H1 (cell line): ENCODE measurements around the gene MACC1. TPM values are rescaled to one million over a fixed set of nuclear protein-coding genes. Genes with fewer than 3 reads are reported as not detected.
"Not testable (repeated sequence)": the region's sequence is repeated elsewhere in the genome, so short reads cannot be mapped to it uniquely, and the experiment has no call there.

Experiments used
- CTCF ChIA-PET: fragments of 300-600 bp; sonication (Branson Sonifier 250); formaldehyde crosslinking; loops from one replicate; lab custom pipeline; 2021; ENCODE audit not compliant: partially characterized antibody; lab: Charles Lee
- POLR2A ChIA-PET: fragments of 300-600 bp; sonication (Branson Sonifier 250); formaldehyde crosslinking; loops from one replicate; lab custom pipeline; 2021; ENCODE audit warnings: inconsistent platforms; ENCODE audit not compliant: partially characterized antibody; lab: Charles Lee
- DNase-seq, 2 experiments: peaks; one replicate each; pipeline versions ENCODE4 v3.0.0 to v3.0.0-alpha.2; 2010 to 2022; ENCODE audit warnings: low spot score in 2 of 2, low read depth in 1 of 2, mixed read lengths in 1 of 2
- FAIRE-seq: peaks from 2 replicates; lab custom pipeline; 2011; peaks lifted over from hg19 to GRCh38; lab: Jason Lieb, UNC
- H2AFZ ChIP-seq: 2 replicates; pipeline ENCODE4 v1.8.1; 2012; ENCODE audit warnings: low read length, inconsistent platforms
- H2AK5ac ChIP-seq: 2 replicates; pipeline ENCODE4 v1.6.1; 2013; ENCODE audit warnings: low read depth, low read length
- H2BK120ac ChIP-seq: replicated peaks from 2 replicates; pipeline ENCODE3; 2013; ENCODE audit warnings: low read depth, low read length, inconsistent platforms
- H2BK12ac ChIP-seq: 2 replicates; pipeline ENCODE4 v1.6.1; 2013; ENCODE audit warnings: low read depth, low read length
- H2BK15ac ChIP-seq: 2 replicates; pipeline ENCODE4 v1.6.1; 2013; ENCODE audit warnings: low read length
- H2BK20ac ChIP-seq: 2 replicates; pipeline ENCODE4 v1.6.1; 2013; ENCODE audit warnings: low read length
- H2BK5ac ChIP-seq: 2 replicates; pipeline ENCODE4 v1.6.1; 2013; ENCODE audit warnings: low read depth, low read length
- H3K14ac ChIP-seq: 2 replicates; pipeline ENCODE4 v1.6.1; 2013; ENCODE audit warnings: inconsistent platforms; ENCODE audit not compliant: insufficient read length
- H3K18ac ChIP-seq: 2 replicates; pipeline ENCODE4 v1.6.1; 2013; ENCODE audit warnings: low read length; ENCODE audit errors: extremely low read depth
- H3K23ac ChIP-seq: 2 replicates; pipeline ENCODE4 v1.6.1; 2013; ENCODE audit warnings: inconsistent platforms; ENCODE audit not compliant: insufficient read length
- H3K23me2 ChIP-seq: 2 replicates; pipeline ENCODE4 v1.6.1; 2013; ENCODE audit warnings: low read depth, low read length
- H3K27ac ChIP-seq: 2 replicates; pipeline ENCODE4 v1.6.1; 2011; ENCODE audit warnings: low read depth, low read length, inconsistent platforms
- H3K27me3 ChIP-seq, 4 experiments: replicated peaks in 1 of 4; 1 replicate in 1 of 4; 2 replicates in 3 of 4; pipeline versions ENCODE4 v1.6.1 to v1.8.1; 2011 to 2013; ENCODE audit warnings: low read length in 3 of 4, mild to moderate bottlenecking in 3 of 4, inconsistent platforms in 2 of 4, mixed read lengths in 2 of 4, moderate library complexity in 1 of 4; ENCODE audit not compliant: control insufficient read depth in 3 of 4, insufficient read depth in 3 of 4; ENCODE audit errors: extremely low read depth in 1 of 4
- H3K36me3 ChIP-seq, 4 experiments: 2 replicates each; pipeline versions ENCODE4 v1.6.1 to v1.8.1; 2011 to 2013; ENCODE audit warnings: mild to moderate bottlenecking in 4 of 4, low read length in 3 of 4, moderate library complexity in 2 of 4, control low read depth in 1 of 4, inconsistent platforms in 1 of 4; ENCODE audit not compliant: insufficient read depth in 4 of 4, control insufficient read depth in 2 of 4
- H3K4ac ChIP-seq: replicated peaks from 2 replicates; pipeline ENCODE3; 2013; ENCODE audit warnings: low read length, low read depth, mixed read lengths, inconsistent platforms; ENCODE audit not compliant: insufficient read length
- H3K4me1 ChIP-seq, 4 experiments: replicated peaks in 1 of 4; 1 replicate in 1 of 4; 2 replicates in 3 of 4; pipeline versions ENCODE4 v1.6.1 to v1.8.1; 2011 to 2013; ENCODE audit warnings: low read length in 3 of 4, inconsistent platforms in 2 of 4, mixed read lengths in 1 of 4; ENCODE audit not compliant: insufficient read depth in 4 of 4, control insufficient read depth in 3 of 4
- H3K4me2 ChIP-seq, 2 experiments: 2 replicates each; pipeline versions ENCODE4 v1.6.1 to v1.8.1; 2011 to 2013; ENCODE audit warnings: low read depth in 2 of 2, low read length in 2 of 2, control low read depth in 1 of 2, inconsistent platforms in 1 of 2, mild to moderate bottlenecking in 1 of 2; ENCODE audit not compliant: insufficient read depth in 1 of 2
- H3K4me3 ChIP-seq, 4 experiments: fragments of 200-600, 300-600 bp in 1 of 4; sonication (generic), shearing (Covaris generic), sonication (Bioruptor Twin) in 1 of 4; 2 replicates each; pipeline versions ENCODE4 v1.5.1 to v1.8.1; 2011 to 2016; ENCODE audit warnings: low read length in 4 of 4, low read depth in 3 of 4, control low read depth in 2 of 4, inconsistent platforms in 2 of 4, mild to moderate bottlenecking in 2 of 4, mixed read lengths in 1 of 4, moderate library complexity in 1 of 4; ENCODE audit not compliant: insufficient read depth in 2 of 4; ENCODE audit errors: extremely low read depth in 1 of 4
- H3K56ac ChIP-seq: replicated peaks from 2 replicates; pipeline ENCODE3; 2013; ENCODE audit warnings: low read depth, mild to moderate bottlenecking, mixed read lengths, low read length, inconsistent platforms; ENCODE audit not compliant: insufficient read length
- H3K79me1 ChIP-seq: 2 replicates; pipeline ENCODE4 v1.6.1; 2013; ENCODE audit warnings: low read depth, low read length, control low read depth
- H3K79me2 ChIP-seq, 2 experiments: 2 replicates each; pipeline versions ENCODE4 v1.6.1 to v1.8.1; 2012 to 2013; ENCODE audit warnings: low read length in 2 of 2, mild to moderate bottlenecking in 2 of 2, inconsistent platforms in 1 of 2; ENCODE audit not compliant: insufficient read depth in 2 of 2, control insufficient read depth in 1 of 2
- H3K9ac ChIP-seq, 4 experiments: replicated peaks in 1 of 4; 1 replicate in 1 of 4; 2 replicates in 3 of 4; pipeline versions ENCODE4 v1.6.1 to v1.8.1; 2011 to 2013; ENCODE audit warnings: low read depth in 3 of 4, low read length in 3 of 4, control low read depth in 2 of 4, mild to moderate bottlenecking in 2 of 4, moderate library complexity in 2 of 4, inconsistent platforms in 1 of 4; ENCODE audit errors: extremely low read depth in 1 of 4
- H3K9me3 ChIP-seq, 2 experiments: 2 replicates each; pipeline versions ENCODE4 v1.6.1 to v1.8.1; 2012 to 2013; ENCODE audit warnings: mild to moderate bottlenecking in 2 of 2, moderate library complexity in 2 of 2, control low read depth in 1 of 2, inconsistent platforms in 1 of 2, low read depth in 1 of 2, low read length in 1 of 2, mixed read lengths in 1 of 2; ENCODE audit not compliant: insufficient read depth in 2 of 2
- H4K20me1 ChIP-seq, 2 experiments: replicated peaks in 1 of 2; 2 replicates each; pipeline versions ENCODE3 to v1.8.1; 2011 to 2013; ENCODE audit warnings: inconsistent platforms in 2 of 2, low read length in 2 of 2, mild to moderate bottlenecking in 1 of 2; ENCODE audit not compliant: insufficient read depth in 2 of 2, control insufficient read depth in 1 of 2
- H4K5ac ChIP-seq: 2 replicates; pipeline ENCODE4 v1.6.1; 2013; ENCODE audit warnings: low read length, low read depth, mixed read lengths, inconsistent platforms; ENCODE audit not compliant: insufficient read length
- H4K8ac ChIP-seq: 2 replicates; pipeline ENCODE4 v1.8.0; 2013; ENCODE audit warnings: mild to moderate bottlenecking, moderate library complexity, low read length, inconsistent platforms; ENCODE audit not compliant: insufficient read depth; ENCODE audit errors: extremely low read depth
- H4K91ac ChIP-seq: replicated peaks from 2 replicates; pipeline ENCODE3; 2013; ENCODE audit warnings: low read length, mixed read lengths, inconsistent platforms; ENCODE audit not compliant: insufficient read length
- WGBS, 2 experiments: shearing (Covaris generic) in 1 of 2; methylation state at CpG; one replicate each; pipeline versions ENCODE4 v1.1.6 to v1.1.7; 2013 to 2015; ENCODE audit warnings: low lambda C conversion rate in 2 of 2, mixed read lengths in 2 of 2, inconsistent platforms in 1 of 2, low coverage in 1 of 2, missing lambda C conversion rate in 1 of 2; ENCODE audit not compliant: insufficient replicate concordance in 2 of 2, insufficient coverage in 1 of 2, insufficient read length in 1 of 2; ENCODE audit errors: extremely low coverage in 1 of 2, missing lambda C conversion rate in 1 of 2; 5-methylcytosine and 5-hydroxymethylcytosine counted together
- polyA plus RNA-seq, 7 experiments: library from polyadenylated mRNA; depleted of rRNA in 3 of 7; stranded (reverse) in 5 of 7; unstranded in 2 of 7; fragments of >200 nt in 5 of 7; fragments of 200-250 nt in 2 of 7; gene quantifications; 1 replicate in 5 of 7; 2 replicates in 1 of 7; 4 replicates in 1 of 7; pipeline versions ENCODE4 v1.2.1 to v1.2.3, GENCODE V29; 2011 to 2013; ENCODE audit warnings: missing spikeins in 2 of 7, mixed read lengths in 2 of 7
- total RNA-seq: library from RNA; stranded (reverse); fragmentation: NEBNext Ultra II Directional; extraction: Animal tissue kit (Norgen Biotek cat#: 25700); gene quantifications from 2 replicates; pipeline ENCODE4 v1.2.1, GENCODE V29; 2021

Gene MACC1
- total and polyA plus RNA-seq, 2 of the 8 experiments (the other 6 are each of a cell fraction or from before 2014, with no cell fraction given): 2.0 to 17.2 TPM

DNA sequence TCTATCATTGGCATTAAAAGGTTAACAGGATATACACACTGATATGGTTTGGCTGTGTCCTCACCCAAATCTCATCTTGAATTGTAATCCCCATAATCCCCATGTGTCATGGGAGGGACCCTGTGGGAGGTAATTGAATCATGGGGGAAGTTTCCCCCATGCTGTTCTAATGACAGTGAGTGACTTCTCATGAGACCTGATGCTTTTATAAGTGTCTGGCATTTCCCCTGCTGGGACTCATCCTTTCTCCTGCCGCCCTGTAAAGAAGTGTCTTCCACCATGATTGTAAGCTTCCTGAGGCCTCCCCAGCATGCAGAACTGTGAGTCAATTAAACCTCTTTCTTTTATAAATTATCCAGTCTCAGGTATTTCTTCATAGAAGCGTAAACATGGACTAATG is 9.4 kb downstream of the MACC1 start:
- H4K91ac ChIP-seq, H4K20me1 ChIP-seq, H3K4me1 ChIP-seq, H3K27ac ChIP-seq, H3K18ac ChIP-seq, H2BK12ac ChIP-seq, H3K4me2 ChIP-seq, H3K4ac ChIP-seq, H2BK120ac ChIP-seq, H2BK5ac ChIP-seq, H2BK20ac ChIP-seq, POLR2A ChIA-PET, H3K27me3 ChIP-seq, H3K36me3 ChIP-seq, H3K14ac ChIP-seq, H4K8ac ChIP-seq, H3K9ac ChIP-seq, H3K4me3 ChIP-seq, H3K79me2 ChIP-seq, H2AK5ac ChIP-seq, H3K23ac ChIP-seq, H3K79me1 ChIP-seq, H2BK15ac ChIP-seq, H3K23me2 ChIP-seq, DNase-seq, H3K56ac ChIP-seq, FAIRE-seq, H2AFZ ChIP-seq, H4K5ac ChIP-seq: not testable (repeated sequence)
- 96% methylated on average over 2 of the region's 2 CpGs; no CpG with 5 or more reads in 1 of the 2 experiments for WGBS, 2 experiments
- CTCF ChIA-PET: interaction anchor here (1.6 kb wide), 1 partner anchor 9 kb away, joined by 4 read pairs; no protein-coding TSS in a partner anchor
- peaks cover 24 to 26% of the 10 kb centered on the region in 2 experiments for H3K9me3 ChIP-seq
